ENCODE results near the gene TMPRSS2.

Gene TMPRSS2

DNA sequence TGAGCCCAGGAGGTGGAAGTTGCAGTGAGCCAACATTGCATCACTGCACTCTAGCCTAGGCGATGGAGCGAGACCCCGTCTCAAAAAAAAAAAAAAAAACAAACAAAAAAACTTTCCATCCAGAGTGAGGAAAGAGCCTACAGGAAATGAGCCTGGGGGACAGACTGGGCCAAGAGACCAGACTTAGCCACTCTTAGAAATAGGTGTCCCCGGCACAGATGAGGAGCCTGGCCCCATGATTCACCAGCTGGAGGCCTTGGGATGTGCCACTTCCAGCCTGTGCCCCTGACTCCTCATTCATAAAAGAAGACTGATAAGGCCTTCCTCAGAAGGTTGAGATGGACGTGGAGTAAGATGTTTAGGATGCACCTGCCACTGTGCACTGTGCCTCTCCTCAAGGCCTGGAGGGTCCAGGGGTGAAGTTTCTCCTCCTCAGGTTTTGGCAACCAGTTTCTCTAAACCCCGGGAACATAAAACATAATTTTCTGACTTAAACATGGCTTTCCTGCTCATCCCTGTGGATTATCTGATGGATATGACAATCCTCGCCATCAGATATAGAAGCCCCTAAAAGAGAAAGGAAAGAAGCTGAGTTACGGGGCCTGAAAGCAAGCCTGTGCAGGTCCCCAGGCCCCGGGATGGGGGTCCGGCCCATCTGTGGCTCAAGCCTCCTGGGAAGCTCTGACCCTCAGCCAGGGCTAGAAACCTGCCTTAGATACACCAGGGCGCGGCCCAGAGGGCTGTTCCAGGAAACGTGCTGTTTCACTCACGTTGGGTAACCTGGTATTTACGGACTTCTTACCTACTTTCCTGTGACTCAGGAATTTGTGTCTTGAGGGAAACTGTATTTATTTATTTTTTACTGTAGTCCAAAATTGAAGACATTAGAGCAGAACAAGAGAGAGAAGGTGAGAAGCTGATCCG is 55.9 kb downstream of the TMPRSS2 start:
- Mint-ChIP-seq H3K9me3 (no peaks in the 10 kb centered on the region), H3K4me1 (no peaks in the 10 kb centered on the region), H3K27ac (ENCODE audit: low read depth) (no peak overlapping the region), H3K27me3 (no peaks in the 10 kb centered on the region), H3K36me3 (ENCODE audit: insufficient read depth) (peaks cover 42% of the 10 kb centered on the region), H3K4me3 (no peak overlapping the region)
- no peak for ATAC-seq (replicated peaks; ENCODE audit: extremely low read depth, poor library complexity, severe bottlenecking)
- DNase-seq (ENCODE audit: low spot score in 2 of 2), result no peak

DNA sequence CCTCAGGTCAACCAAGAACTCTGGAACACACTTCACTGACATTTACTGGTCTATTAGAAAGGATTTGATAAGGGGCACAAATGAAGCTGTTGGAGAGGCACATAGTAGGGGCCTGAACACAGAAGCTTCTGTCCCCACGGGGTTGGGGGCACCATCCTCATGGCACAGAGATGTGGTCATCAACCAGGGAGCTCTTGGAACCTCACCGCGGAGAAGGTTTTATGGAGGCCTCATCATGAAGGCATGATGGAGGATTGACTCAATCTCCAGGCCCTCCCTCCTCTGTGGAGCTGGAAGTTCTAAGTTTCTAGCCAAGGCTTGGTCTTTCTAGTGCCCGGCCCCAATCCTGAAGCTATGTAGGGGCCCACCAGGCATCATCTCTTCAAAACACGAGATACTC is 58.3 kb downstream of the TMPRSS2 start:
- ATAC-seq (replicated peaks; ENCODE audit: extremely low read depth, poor library complexity, severe bottlenecking), result no peak
- Mint-ChIP-seq H3K4me3 (no peak overlapping the region), H3K9me3 (no peaks in the 10 kb centered on the region), H3K36me3 (ENCODE audit: insufficient read depth) (peaks cover 38% of the 10 kb centered on the region), H3K27me3 (no peaks in the 10 kb centered on the region), H3K27ac (ENCODE audit: low read depth) (no peak overlapping the region), H3K4me1 (no peaks in the 10 kb centered on the region)
- no peak for DNase-seq (ENCODE audit: low spot score in 2 of 2)

- Mint-ChIP-seq H3K27ac (ENCODE audit: low read depth) (no peak overlapping the region), H3K36me3 (ENCODE audit: insufficient read depth) (peaks cover 53% of the 10 kb centered on the region), H3K9me3 (no peaks in the 10 kb centered on the region), H3K4me3 (no peak overlapping the region), H3K4me1 (no peaks in the 10 kb centered on the region), H3K27me3 (no peaks in the 10 kb centered on the region)
- DNase-seq (ENCODE audit: low spot score in 2 of 2) (no peak), ATAC-seq (replicated peaks; ENCODE audit: extremely low read depth, poor library complexity, severe bottlenecking) (no peak)
Observed at GRCh38 chr21:41447356-41447755, 60.6 kb downstream of the TMPRSS2 start.

- no peak for ATAC-seq (replicated peaks; ENCODE audit: extremely low read depth, poor library complexity, severe bottlenecking)
Observed at GRCh38 chr21:41446586-41446985, 61.4 kb downstream of the TMPRSS2 start.

GRCh38 chr21:41445465-41445862 is 62.5 kb downstream of the TMPRSS2 start:
- H3K36me3 Mint-ChIP-seq (ENCODE audit: insufficient read depth), result peaks cover 56% of the 10 kb centered on the region
- no peak overlapping the region for H3K27ac Mint-ChIP-seq (ENCODE audit: low read depth)
- no peaks in the 10 kb centered on the region for H3K4me1 Mint-ChIP-seq
- H3K9me3 Mint-ChIP-seq, result no peaks in the 10 kb centered on the region
- ATAC-seq (replicated peaks; ENCODE audit: extremely low read depth, poor library complexity, severe bottlenecking), result no peak
- no peak overlapping the region for H3K4me3 Mint-ChIP-seq
- no peaks in the 10 kb centered on the region for H3K27me3 Mint-ChIP-seq
- DNase-seq (ENCODE audit: low spot score in 2 of 2), result no peak

More at GRCh38 chr21:41446586-41446985, 61.4 kb downstream of the TMPRSS2 start:
- peaks cover 55% of the 10 kb centered on the region for H3K36me3 Mint-ChIP-seq (ENCODE audit: insufficient read depth)
- H3K9me3 Mint-ChIP-seq, result no peaks in the 10 kb centered on the region
- H3K4me3 Mint-ChIP-seq, result no peak overlapping the region
- H3K27ac Mint-ChIP-seq (ENCODE audit: low read depth), result no peak overlapping the region
- no peaks in the 10 kb centered on the region for H3K4me1 Mint-ChIP-seq
- no peak for DNase-seq (ENCODE audit: low spot score in 2 of 2)
- no peaks in the 10 kb centered on the region for H3K27me3 Mint-ChIP-seq

DNA sequence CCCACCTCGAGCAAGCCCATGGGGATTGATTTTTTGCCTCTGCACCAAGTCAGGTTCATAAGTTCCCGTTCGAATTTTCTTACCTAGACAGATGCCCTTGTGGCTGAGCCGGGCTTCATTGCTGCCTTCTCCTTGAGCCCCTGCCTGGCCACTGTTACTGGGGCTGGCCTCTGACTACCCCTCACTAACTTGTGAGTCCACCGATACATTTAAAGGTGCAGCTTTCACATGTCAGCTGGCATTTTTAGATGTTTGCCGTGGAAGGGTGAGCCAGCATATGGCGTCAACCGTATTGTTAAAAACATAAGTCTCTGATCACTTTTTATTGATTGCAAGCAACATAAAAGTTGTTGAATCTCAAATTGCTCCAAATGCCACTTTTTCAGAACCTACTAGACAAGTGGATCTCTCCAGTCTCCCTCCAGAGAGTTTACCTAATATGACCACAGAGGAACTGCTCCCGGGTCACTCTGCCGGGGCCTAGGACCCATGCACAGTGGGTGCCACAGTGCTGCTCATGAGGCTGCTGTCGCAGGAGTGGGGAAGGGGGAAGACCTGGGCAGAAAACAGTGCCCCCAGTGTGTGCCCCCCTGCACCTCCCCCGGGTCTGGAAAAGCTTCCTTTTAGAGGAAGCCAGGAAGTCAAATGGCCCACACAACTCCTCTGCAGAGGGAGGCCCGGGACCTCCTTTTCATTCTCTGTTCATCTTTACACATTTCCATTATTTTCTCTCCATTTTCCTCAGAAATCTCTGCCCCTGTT is 63.1 kb downstream of the TMPRSS2 start:
- no peak overlapping the region for H3K4me3 Mint-ChIP-seq
- H3K9me3 Mint-ChIP-seq, result no peaks in the 10 kb centered on the region
- no peaks in the 10 kb centered on the region for H3K27me3 Mint-ChIP-seq
- ATAC-seq (replicated peaks; ENCODE audit: extremely low read depth, poor library complexity, severe bottlenecking), result no peak
- H3K4me1 Mint-ChIP-seq, result no peaks in the 10 kb centered on the region
- DNase-seq (ENCODE audit: low spot score in 2 of 2), result no peak
- peaks cover 56% of the 10 kb centered on the region for H3K36me3 Mint-ChIP-seq (ENCODE audit: insufficient read depth)
- H3K27ac Mint-ChIP-seq (ENCODE audit: low read depth), result no peak overlapping the region

- DNase-seq (ENCODE audit: low spot score in 2 of 2) (no peak), ATAC-seq (replicated peaks; ENCODE audit: extremely low read depth, poor library complexity, severe bottlenecking) (no peak)
- no peak overlapping the region for H3K27ac Mint-ChIP-seq (ENCODE audit: low read depth)
- H3K4me1 Mint-ChIP-seq, result no peaks in the 10 kb centered on the region
- no peak overlapping the region for H3K4me3 Mint-ChIP-seq
- peaks cover 48% of the 10 kb centered on the region for H3K36me3 Mint-ChIP-seq (ENCODE audit: insufficient read depth)
- H3K27me3 Mint-ChIP-seq, result no peaks in the 10 kb centered on the region
- no peaks in the 10 kb centered on the region for H3K9me3 Mint-ChIP-seq
Observed at GRCh38 chr21:41443562-41443961, 64.4 kb downstream of the TMPRSS2 start.

DNA sequence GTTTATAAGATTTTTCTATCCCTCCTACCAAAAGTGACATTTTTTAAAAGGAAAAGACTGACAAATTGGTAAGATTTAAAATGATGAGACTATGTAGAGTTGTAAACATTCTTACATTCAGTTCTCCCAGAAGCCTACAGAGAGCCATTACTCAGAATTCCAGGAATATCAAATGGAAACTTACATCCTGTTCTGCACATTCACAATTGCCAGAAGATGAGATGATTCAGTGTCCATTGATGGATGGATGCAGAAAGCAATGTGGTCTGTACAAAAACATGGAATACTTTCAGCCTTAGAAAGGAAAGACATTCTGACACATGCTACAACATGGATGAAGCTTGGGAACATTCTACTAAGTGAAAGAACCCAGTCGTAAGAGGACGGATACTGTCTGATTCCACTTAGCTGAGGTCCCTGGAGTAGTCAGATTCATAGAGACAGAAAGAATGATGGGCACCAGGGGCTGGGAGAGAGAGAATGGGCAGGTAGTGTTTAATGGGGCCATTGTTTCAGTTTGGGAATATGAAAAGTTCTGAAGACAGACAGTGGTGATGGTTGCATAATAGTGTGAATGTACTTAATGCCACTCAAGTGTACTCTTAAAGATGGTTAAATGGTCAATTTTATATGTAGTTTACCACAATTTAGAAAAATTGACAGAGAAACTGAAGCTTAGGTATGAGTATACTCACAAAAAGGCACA is 65.3 kb downstream of the TMPRSS2 start:
- Mint-ChIP-seq H3K9me3 (no peaks in the 10 kb centered on the region), H3K27me3 (no peaks in the 10 kb centered on the region), H3K4me1 (no peaks in the 10 kb centered on the region), H3K27ac (ENCODE audit: low read depth) (no peak overlapping the region), H3K4me3 (no peak overlapping the region), H3K36me3 (ENCODE audit: insufficient read depth) (peaks cover 51% of the 10 kb centered on the region)
- no peak for DNase-seq (ENCODE audit: low spot score in 2 of 2)
- ATAC-seq (replicated peaks; ENCODE audit: extremely low read depth, poor library complexity, severe bottlenecking), result no peak

DNA sequence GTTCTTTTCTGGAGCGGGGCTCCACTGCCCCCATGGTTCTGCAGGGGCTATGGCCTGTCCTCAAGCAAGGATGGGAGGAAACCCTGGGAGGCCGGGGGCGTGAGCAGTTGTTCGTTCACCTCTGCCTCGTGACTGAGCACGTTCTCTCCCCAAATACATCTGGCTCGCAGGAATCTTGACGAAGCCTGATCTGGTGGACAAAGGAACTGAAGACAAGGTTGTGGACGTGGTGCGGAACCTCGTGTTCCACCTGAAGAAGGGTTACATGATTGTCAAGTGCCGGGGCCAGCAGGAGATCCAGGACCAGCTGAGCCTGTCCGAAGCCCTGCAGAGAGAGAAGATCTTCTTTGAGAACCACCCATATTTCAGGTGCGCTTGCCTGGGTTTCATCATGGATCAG is 66.4 kb downstream of the TMPRSS2 start:
- no peak for ATAC-seq (replicated peaks; ENCODE audit: extremely low read depth, poor library complexity, severe bottlenecking)
- no peak overlapping the region for H3K27ac Mint-ChIP-seq (ENCODE audit: low read depth)
- H3K9me3 Mint-ChIP-seq, result no peaks in the 10 kb centered on the region
- peaks cover 50% of the 10 kb centered on the region for H3K36me3 Mint-ChIP-seq (ENCODE audit: insufficient read depth)
- H3K27me3 Mint-ChIP-seq, result no peaks in the 10 kb centered on the region
- peaks cover under 1% of the 10 kb centered on the region for H3K4me1 Mint-ChIP-seq
- H3K4me3 Mint-ChIP-seq, result no peak overlapping the region
- no peak for DNase-seq (ENCODE audit: low spot score in 2 of 2)

DNA sequence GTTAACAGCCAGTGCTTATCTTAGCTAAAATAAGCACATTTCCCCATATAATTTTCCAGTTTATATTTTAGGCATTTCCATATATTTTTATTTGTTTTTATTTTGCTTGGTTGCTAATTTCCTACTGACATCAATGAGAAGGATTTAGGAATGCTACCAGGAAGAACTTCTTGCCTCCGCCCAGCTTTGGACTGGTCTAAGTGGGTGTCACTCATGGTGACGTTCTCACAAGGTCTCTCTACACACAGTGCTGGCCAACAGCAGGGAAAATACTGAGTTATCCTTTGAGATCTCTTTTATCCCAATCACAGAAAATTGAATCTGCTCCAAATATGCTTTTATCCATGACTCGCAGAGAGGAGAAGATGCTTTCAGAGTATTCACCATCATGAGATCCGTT is 68.7 kb downstream of the TMPRSS2 start:
- no peak for ATAC-seq (replicated peaks; ENCODE audit: extremely low read depth, poor library complexity, severe bottlenecking)
- peaks cover 56% of the 10 kb centered on the region for H3K36me3 Mint-ChIP-seq (ENCODE audit: insufficient read depth)
- H3K27ac Mint-ChIP-seq (ENCODE audit: low read depth), result no peak overlapping the region
- H3K4me1 Mint-ChIP-seq, result peaks cover 6% of the 10 kb centered on the region
- H3K4me3 Mint-ChIP-seq, result no peak overlapping the region
- DNase-seq (ENCODE audit: low spot score in 2 of 2), result no peak
- H3K27me3 Mint-ChIP-seq, result no peaks in the 10 kb centered on the region
- H3K9me3 Mint-ChIP-seq, result no peaks in the 10 kb centered on the region

- no peak for DNase-seq (ENCODE audit: low spot score in 2 of 2)
- Mint-ChIP-seq H3K4me3 (no peak overlapping the region), H3K27ac (ENCODE audit: low read depth) (no peak overlapping the region), H3K36me3 (ENCODE audit: insufficient read depth) (peaks cover 55% of the 10 kb centered on the region), H3K4me1 (peaks cover 6% of the 10 kb centered on the region), H3K9me3 (no peaks in the 10 kb centered on the region), H3K27me3 (no peaks in the 10 kb centered on the region)
- ATAC-seq (replicated peaks; ENCODE audit: extremely low read depth, poor library complexity, severe bottlenecking), result no peak
Observed at GRCh38 chr21:41438425-41439113, 69.4 kb downstream of the TMPRSS2 start.

DNA sequence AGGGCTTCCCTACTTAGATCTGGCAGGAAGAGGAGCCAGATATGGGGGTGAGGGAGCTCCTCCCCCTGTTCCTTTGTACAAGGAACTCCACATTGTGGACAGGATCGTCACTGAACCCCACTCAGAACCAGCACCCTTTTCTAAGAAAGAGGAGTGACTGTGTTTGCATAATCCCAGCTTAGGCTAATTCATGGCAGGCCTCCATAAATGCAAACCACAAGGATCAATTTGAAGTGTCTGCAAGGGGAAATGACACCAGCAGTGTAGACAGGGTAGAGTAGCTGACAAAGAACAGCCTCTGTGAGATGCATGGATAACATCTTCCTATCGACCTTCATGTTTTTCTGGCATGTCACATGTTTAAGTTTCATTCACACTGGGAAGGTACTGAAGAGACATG is 70.2 kb downstream of the TMPRSS2 start:
- Mint-ChIP-seq H3K27ac (ENCODE audit: low read depth) (no peak overlapping the region), H3K4me1 (peaks cover 15% of the 10 kb centered on the region), H3K4me3 (no peak overlapping the region), H3K36me3 (ENCODE audit: insufficient read depth) (peaks cover 53% of the 10 kb centered on the region), H3K9me3 (no peaks in the 10 kb centered on the region), H3K27me3 (no peaks in the 10 kb centered on the region)
- DNase-seq (ENCODE audit: low spot score in 2 of 2), result no peak
- ATAC-seq (replicated peaks; ENCODE audit: extremely low read depth, poor library complexity, severe bottlenecking), result no peak
